Right forelimb (tissue), 1 donor: Measurements from ENCODE around the gene RFTN1.

Experiments used
- DNase-seq: peaks from one replicate; pipeline ENCODE4 v3.0.0-alpha.2; 2018

RFTN1 gene

DNA sequence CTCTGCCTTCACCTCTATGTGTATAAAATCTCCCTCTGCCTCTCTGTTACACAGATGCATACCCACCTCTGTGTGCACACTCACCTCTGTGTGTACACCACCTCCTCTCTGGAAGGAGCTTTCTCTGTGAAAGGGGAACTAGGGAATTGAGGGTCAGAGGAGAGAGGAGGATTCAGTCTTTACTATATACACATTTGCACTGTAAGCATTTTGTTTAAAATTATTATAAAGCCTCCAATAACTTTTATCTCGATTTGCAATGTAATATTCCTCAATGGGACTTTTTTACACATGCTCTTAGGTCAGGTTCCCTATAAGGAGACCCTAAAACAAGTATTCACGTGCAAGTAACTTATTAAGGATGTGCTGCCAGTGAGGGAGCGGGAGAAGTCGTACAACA is 166.0 kb downstream of the RFTN1 start:
- DNase-seq, result no peak

DNA sequence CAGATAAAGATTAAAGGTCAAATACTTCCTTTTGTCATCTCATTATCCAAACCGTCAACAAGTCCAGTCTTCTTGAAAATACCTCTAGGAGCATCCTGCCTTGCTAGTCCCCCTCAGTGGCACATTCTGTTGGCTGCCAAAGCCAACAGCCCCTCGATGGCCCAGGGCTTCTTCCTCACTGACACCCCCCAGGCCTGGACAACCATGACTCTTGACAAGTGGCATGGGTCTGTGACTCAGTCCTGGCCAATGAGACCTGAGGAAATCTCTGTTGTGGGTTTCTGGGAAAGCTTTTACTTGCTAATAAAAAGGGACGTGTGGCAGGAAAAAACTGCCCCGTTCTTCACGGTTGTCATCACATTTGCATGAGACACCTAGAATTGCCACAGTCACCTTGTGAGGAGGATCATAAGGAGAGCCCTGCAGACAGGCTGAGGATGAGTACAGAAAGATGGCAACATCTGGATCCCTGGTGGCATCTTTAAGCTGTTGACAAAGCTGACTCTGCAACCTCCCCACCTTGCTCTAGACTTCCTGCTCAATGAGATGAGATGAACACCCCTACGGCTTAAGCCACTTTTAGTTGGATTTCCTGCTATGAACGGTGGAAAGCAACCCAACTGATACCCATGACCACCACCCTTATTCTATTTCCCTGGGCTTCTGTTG is 167.0 kb downstream of the RFTN1 start:
- DNase-seq, result no peak

DNA sequence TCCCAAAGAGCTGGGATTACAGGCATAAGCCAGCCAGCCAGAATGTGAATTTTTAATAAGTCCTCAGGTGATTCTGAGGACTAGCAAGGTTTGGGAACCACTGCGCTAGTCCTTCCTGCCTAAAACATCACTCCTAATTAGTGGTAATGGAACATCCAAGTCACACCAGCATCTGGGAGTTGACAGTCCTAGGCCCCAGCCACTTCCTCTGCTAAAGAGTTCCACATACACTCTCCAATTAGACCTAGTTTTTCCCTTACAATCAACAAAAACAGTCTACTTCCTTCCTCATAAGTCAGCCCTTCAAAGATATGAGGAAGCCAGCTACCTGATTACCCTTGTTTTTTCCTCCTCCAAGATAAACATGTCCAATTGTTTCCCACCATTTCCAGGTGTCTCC is 170.4 kb downstream of the RFTN1 start:
- no peak for DNase-seq

DNA sequence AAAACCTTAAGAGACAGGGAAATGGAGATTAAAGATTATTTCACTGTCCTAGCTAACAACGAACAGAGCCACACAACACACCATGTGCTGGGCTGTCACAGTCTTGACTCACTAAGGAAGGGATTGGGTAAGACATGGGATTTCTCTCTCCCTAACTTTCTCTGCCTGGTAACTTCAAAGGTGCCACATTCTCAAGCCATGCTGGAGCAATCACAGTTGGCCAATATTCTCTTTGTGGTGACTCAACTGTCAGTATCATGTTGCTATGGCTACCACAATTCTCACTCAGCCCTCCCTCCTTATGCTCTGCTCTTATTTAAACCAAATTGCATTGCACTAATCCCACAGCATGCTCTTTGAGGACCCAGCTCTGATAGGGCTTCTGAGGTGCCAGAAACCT is 174.5 kb downstream of the RFTN1 start:
- DNase-seq, result no peak

DNA sequence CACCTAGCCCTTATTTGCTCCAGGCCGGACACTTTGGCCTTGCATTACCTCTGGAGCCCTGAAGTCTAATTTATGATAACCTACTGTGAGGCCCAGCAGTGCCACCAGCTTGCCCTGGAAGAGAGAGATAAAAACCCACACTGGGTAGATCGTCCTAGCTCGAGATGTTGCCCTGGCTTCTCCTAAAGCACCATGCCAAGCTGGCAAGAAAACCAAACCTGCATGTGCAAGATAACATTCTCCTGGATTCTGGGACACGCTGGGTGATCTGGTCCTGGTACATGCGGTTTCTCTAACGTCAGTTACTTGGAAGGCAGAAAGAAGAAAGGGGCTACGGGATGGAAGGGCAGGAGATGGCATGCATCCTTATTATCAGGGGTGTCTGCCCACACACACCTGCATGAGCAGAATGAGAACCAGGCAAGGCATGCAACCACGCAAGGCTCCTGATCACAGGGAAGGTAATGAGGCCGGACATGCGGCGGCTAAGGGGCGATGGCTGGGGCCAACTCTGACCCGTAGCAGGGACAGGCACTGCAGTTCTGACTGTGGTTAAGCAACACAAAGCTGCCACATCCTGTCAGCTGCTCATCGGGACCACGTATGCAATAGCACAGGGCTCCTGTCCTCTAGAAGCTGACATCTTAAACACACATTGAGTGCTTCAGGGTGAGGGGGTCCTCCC is 175.5 kb downstream of the RFTN1 start:
- no peak for DNase-seq

DNA sequence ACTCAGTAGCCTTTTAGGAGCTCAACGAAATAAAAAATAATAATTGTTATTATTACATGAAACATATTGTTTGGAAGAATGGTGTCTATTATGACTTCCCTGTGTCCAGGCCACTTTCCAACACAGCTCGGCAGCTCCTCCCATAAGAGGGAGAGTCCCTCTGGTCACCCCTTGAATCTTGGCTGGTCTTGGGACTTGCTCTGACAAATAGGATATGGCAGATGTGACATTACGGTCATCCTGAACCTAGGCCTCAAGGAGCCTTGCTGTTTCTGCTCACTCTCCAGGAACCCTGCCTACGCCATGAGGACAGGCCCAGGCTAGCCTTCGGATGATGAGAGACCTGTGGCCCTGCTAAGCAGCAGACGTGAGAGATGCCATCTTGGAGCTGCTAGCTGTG is 176.7 kb downstream of the RFTN1 start:
- no peak for DNase-seq

DNA sequence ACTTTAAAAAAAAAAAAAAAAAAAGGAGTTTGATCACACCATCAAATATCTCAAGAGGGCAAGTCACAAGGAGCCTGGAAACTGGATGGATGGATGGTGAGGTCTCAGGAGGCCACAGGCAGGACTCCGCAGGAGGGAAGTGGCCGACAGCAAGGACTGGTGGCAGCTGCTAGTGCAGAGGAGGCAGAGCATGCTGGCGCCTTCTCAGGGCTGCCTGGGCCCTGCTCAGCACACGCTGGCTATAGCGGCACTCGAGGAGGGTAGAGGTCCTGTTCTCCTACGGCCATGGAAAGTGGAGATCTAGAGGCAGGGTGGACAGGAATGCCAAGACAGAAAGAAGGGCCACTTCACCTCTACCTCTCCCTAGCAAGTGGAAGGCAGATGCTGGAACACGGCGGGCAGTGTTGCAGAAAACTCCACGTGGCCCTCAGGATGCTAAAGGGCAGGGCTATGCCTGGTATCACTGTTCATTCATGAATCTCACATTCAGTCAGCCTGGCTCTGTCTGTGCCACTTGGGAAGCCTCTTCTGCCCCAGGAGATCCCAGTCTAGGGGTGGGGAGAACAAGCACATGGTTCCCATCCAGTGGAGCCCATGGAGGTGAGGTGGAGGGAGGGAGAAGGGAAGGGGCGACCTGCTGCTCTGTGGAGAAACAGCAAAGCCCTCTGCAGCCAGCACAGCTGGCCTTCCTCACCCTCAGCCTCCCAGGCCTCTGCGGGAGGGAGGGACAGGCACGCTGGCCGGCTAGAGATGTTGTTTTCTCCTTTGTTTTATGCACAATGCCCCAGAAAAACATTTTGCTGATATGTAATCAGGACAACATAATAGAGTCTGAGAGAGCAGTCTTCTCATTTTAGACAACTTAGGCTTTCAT is 177.5 kb downstream of the RFTN1 start:
- DNase-seq, result no peak

DNA sequence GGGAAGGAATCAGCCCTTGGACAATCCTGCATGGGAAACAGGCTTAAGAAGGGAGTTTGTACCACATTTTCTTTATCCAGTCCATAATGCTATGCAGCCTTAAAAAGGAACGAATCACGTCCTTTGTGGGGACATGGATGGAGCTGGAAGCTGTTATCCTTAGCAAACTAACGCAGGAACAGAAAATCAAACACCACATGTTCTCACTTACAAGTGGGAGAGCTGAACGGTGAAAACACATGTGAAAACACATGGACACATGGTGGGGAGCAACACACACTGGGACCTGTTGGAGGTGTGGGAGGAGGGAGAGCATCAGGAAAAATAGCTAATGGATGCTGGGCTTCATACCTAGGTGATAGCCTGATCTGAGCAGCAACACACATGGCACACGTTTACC is 178.2 kb downstream of the RFTN1 start:
- DNase-seq, result no peak

DNA sequence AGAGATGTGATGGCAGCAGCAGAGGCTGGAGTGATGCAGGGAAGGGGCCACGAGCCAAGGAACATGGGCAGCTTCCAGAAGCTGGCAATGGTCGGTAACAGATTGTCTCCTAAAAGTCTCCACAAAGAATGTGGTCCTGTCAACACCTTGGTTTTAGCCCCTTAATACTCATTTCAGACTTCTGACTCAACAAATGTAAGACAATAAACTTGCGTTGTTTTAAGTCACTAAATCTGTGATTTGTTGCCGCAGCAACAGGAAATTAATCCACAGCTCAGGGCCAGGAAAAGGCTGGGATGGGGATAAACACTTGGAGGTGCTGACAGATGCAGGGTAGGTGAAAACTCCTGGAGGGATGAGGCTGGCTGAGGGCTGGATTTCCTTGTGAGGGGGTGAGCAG is 178.6 kb downstream of the RFTN1 start:
- DNase-seq, result no peak

DNA sequence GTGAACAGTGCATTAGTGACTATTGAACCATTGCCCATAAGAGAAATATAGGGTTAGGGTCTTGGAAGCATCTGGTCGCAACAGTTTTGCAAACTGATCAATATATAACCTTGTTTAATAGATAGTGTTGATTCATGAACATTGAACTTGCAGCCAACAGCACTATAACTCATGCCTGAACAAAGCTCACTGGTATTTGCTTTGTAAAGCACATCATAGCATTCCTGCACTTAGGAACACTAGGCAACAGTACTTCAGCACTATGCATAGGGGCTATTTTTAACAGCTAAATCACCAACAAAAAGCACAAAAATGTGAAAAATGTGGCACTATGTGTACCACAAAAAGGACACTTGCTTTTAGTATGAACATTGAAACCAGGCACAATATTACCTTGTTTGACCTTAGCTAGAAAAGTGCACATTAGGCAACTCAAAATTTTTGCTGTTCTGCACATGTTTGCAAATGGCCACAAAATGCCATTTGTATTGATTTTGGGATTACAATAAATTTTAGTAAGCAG is 180.5 kb downstream of the RFTN1 start:
- DNase-seq, result no peak

DNA sequence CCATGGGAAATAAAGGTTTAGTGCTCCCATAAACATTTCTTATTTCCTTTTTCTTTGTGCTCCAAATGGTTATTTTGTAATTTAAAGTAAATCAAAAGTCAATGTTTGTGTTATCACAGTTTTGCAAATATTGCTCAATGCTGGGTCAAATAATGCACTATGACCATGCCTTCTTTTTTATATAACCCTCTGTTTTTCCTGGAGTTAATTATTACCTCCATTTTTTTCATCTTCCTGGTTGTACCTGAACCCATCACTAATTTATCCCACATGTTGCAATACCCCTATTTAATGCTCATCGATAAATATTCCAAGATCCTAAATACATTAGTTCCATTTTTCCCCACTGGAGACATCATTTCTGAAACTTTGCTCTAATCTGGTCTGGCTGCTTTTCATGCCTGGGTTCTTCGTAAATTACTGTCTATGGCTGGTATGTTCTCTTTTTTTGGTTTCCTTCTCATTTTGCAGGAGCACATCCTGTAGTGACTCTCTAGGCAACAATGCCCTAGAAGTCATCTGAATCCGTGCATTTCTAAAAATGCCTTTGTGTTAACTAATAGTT is 182.1 kb downstream of the RFTN1 start:
- no peak for DNase-seq

DNA sequence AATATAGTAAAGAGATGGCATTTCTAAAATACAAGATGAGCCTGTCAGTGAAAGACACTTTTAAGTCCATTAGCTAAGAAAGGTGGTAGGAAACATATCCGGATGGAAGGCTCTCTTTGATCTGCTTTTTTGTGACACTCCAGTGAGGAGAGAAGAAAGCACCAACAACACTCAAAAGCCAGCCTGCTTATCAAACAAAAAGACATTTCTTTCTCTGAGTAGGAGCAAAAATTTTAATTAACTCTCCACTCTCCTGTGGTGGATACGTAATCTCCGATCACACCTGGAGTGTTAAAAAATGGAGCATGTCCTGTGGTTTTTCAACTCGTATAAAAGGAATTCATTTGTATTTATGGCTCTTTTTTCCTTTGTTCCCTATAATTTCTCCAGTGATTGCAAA is 183.1 kb downstream of the RFTN1 start:
- no peak for DNase-seq

DNA sequence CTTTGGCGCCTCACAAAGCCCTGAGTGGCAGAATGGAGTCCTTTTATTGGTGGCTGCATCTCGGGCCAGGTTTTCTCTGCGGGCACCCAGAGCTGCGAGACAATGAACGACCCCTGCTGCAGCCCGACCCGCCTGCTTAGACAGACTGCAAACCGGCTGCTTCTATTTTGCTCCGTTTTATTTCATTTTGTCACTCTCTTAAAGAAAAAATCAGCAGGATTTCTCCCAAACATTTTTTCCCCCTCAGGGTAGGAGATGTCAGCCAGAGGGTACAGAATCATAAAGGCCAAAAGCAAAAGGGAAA is 183.7 kb downstream of the RFTN1 start:
- no peak for DNase-seq

DNA sequence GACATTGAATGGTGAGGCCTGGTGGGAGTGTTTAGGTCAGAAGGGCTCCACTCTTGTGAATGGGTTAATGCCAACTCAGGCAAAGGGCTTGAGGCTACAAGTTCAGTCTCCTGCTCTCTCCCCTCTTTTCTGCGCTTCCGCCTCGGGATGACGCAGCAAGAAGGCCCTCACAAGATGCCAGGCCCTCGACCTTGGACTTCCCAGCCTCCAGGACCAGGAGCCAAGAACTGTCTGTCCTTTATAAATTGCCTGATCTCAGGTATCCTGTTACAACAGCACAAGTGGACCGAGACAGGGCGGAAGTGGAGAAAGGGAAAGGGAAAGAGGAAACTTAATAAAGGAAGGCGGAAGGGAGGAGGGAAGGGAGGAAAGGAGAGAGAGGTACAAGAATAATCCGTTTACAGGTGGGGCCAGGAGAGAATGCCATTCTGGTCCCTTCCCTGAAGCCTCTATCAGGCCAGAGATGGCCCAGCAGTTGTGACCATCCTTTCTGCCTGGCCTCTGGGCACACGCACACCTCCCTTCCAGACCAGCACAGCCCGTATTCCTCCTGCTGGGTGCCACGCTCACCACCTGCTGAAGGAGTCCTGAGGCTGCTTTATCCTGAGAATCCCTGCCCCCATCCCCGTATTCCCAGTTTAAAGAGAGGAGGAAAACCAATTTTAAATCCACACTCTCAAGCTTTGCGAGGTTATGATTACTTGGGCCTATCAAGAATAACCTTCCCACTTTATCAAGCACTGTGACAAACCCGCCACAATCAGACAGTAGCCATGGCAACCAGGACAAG is 184.3 kb downstream of the RFTN1 start:
- no peak for DNase-seq

DNA sequence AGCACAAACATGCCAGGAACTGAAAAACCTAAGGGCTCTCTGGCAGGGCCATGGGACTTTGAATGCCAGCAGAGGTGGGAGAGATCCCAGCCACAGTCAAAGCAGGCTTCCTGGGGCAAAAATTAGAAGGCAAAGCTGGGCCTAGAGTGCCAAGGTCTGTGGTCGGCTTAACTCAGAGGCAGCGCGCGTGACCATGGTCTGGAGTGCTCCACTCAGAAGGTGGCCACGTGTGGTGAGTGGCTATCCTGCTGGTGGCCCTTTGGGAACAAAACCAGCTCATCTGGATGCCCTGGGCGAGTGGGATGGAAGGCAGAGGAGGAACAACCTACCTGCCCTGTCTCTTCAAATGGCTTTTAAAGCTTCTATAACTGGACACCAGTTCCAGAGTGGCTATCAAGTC is 185.4 kb downstream of the RFTN1 start:
- DNase-seq, result no peak

DNA sequence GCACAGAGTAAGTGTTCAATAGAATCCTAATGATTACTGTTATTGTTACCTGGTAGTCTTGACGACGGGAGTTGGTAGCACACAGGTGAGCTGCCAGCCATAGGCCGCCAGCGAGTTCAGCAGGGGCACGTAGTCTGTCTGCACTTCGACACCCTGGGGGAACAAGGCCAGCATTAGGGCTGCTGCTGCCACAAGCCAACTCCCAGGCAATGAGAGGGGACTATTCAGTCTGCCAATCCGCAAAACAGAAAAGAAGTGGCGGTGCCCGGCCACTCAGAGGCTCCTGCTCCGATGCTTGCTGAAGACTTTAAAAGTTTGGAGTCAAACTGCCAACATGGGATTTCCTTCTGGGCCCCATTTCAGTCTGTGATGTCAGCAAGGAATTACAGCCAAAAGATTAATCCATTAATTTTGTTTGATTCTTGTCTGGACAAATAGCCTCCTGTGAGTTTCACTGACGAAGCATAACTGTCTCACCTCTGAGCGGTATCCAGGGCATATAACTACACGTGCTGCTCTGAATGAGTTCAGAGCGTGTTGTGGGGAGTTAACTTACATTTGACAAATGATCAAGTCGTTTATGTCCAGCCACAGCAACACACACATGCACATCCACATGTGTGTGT is 186.7 kb downstream of the RFTN1 start:
- no peak for DNase-seq

DNA sequence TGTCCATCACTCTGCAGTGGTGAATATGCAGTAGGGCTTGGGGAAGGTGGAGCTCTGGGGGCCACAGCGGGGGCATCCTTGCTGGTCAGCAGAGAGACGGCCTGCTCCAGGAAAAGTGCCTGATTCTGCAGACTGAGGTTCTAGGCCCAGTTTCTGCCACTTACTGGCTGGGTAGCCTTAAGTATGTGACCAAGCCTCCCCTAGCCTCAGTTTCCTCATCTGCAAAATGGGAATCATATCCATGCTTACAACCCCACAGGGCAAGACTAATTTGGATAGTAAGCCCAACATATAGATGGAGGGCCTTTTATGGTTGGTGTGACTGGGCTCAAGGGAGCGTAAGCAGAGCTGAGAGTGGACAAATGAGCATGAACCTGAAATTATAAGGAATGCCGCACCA is 187.6 kb downstream of the RFTN1 start:
- DNase-seq, result no peak

DNA sequence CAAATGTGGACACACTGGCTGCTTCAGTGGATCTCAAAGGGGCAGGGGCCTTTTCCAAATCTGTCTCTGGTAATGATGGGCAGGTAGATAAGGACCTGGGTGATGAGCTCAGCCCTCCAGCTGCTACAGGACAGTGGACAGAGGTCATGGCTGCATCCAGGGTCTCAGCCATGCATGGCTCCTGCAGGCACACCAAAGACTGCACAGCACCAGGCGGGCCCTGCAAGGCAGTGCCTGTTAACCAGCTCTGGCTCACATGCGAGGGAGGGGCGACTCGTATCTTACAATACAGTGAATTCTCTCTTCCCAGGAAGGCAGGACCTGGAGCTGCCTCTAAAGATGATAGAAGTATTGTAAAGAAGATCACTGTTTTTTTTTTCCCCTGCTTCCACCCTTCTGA is 189.8 kb downstream of the RFTN1 start:
- DNase-seq, result no peak

DNA sequence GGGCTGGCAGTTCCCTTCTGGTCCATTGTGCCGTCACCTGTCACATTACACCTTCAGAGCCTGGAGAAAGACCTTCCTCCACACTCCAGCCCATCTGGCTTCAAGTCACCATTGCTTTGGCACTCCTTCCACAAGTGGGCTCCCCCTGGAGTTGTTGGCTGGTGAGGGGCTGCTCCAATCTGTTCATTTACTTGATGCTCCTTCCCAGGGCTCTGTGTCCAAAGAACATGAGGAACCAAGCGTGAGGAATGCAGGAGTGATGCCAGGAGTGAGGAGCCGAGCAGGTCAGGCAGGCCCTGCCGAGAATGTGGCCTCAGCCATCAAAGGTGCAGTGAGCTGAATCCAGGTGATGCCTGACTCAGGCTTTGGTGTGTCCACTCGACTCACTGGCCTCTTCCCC is 191.3 kb downstream of the RFTN1 start:
- no peak for DNase-seq

DNA sequence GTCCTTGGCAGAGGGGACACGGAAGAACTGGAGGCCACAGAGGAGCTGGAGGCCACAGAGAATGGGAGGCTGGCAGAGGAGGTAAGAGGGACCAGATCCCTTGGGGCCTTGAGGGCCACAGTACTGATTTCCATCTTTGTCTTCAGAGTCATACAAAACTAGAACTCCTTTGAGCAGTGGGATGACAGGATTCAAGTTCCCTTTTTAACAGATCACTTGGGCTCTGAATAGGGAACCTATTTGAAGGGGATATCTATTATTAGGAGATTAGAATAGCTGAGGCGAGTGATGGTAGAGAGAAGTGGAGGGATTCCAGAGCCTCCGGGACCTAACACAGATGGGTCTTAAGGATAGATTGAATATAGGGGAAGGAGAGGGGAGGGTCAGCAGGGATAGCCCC is 192.8 kb downstream of the RFTN1 start:
- no peak for DNase-seq

DNA sequence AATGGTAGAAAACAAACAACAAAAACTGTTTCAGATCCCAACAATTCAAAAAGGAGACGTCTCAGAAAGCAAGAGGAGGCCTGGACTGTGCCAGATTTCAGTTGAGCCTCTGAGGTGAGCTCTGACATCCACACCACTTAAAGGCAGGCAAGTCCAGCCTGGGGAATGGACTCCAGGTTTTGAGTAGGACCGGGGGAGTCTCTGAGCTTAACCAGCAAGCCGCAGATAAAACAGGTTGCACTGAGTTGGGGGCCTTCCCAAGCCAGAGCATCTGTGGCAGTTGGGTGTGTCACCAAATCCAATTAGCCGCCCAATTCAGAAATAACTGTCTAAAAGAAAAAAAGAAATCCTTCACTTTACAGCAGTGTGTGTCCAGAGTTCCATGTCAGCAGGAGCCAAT is 193.8 kb downstream of the RFTN1 start:
- DNase-seq, result no peak

DNA sequence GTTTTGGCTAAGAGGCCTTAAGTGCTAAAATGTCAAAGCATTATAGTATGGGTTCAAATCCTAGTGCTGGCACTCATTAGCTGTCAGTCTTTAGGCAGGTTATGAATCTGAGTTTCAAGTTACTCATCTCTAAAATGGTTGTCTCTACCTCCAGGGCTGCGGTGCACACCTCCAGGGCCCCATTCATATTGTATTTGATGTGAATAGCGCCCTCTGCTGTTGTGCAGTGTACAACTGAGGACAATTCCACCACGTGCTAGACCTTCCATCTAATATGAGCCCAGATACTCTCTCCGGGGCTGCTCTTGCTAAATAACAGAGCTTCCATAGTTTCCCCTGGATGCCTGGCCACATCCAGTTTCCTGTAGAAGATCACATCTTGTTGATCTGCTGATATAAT is 194.2 kb downstream of the RFTN1 start:
- DNase-seq, result no peak
